Measurements from ENCODE around the gene PI4KB.

Gene PI4KB

DNA sequence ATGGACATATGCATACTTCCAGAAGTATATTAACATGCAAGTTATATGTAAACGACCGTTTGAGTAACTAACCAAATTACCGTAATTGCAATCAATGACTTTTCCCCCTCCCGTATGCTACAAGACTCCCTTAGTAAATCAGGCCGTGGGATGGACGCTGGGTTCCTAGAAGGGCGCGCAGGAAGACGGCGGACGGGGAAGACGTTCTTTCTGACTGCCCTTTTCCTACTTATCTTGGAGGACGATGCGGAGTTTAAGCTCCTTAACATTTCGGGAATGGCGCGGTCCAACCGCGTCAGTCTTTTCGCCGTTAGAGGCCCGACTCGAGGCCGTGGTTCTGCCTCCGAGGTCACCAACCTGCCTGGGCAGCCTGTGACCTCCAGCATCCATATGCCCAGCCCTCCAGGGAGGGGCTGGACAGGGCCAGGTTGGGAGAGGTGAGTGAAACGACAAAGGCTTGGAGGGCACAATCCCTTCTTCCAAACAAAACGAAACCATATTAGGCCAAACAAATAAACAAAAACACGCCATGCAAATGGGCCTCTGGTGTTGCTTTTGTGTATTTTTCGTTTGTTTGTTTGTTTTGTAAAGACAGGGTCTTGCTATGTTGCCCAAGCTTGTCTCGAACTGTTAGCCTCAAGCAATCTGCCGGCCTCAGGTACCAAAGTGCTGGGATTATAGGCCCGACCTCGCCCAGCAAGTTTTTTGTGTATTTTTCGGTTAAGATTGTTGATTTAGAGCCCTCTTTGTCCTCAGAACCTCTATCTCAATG, 873 bp upstream of the PI4KB start:
- no peaks in the 10 kb centered on the region for H3K9me3 Mint-ChIP-seq
- H3K36me3 Mint-ChIP-seq (ENCODE audit: low read depth) = peaks cover 9% of the 10 kb centered on the region
- DNase-seq = peak; percentile 12
- peak overlapping the region; percentile 93 for H3K4me3 Mint-ChIP-seq
- peaks cover 36% of the 10 kb centered on the region for H3K4me1 Mint-ChIP-seq
- ATAC-seq = peak; percentile 13
- H3K27ac Mint-ChIP-seq = peak overlapping the region; percentile 97
- no peaks in the 10 kb centered on the region for H3K27me3 Mint-ChIP-seq

DNA sequence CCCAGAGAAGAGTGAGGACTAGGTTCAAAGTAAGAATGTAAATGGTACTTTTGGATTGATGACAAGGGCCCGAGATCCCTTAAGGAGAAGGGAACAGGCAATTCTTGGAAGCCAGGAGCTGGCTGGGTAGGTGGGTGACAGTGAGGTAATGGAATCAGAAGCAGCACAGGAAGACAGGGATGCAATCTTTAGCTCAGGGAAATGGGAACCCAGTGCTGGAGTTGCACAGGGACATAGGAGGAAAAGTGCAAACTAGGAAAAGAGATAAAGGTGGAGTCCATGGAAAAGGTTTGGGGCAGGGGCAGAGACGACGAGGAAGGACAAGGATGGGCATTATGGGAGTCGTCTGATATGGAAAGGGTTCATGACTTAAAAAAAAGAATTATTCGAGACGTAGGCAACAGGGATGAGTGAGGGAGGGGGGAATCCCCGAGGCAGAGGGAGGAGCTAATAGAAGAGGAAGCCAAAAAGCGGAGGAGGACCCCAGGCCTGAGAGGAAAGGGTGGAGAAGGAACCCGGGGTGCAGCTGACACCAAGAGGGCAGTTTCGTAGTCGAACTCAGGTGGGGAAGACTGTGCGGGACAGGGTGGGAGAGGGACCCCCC, 495 bp downstream of the PI4KB start:
- no peaks in the 10 kb centered on the region for H3K9me3 Mint-ChIP-seq
- H3K36me3 Mint-ChIP-seq (ENCODE audit: low read depth) = peaks cover 15% of the 10 kb centered on the region
- peak overlapping the region; percentile 93 for H3K4me3 Mint-ChIP-seq
- no peaks in the 10 kb centered on the region for H3K27me3 Mint-ChIP-seq
- peak; percentile 63 for DNase-seq
- ATAC-seq = peak; percentile 75
- peak overlapping the region; percentile 97 for H3K27ac Mint-ChIP-seq
- peaks cover 44% of the 10 kb centered on the region for H3K4me1 Mint-ChIP-seq

DNA sequence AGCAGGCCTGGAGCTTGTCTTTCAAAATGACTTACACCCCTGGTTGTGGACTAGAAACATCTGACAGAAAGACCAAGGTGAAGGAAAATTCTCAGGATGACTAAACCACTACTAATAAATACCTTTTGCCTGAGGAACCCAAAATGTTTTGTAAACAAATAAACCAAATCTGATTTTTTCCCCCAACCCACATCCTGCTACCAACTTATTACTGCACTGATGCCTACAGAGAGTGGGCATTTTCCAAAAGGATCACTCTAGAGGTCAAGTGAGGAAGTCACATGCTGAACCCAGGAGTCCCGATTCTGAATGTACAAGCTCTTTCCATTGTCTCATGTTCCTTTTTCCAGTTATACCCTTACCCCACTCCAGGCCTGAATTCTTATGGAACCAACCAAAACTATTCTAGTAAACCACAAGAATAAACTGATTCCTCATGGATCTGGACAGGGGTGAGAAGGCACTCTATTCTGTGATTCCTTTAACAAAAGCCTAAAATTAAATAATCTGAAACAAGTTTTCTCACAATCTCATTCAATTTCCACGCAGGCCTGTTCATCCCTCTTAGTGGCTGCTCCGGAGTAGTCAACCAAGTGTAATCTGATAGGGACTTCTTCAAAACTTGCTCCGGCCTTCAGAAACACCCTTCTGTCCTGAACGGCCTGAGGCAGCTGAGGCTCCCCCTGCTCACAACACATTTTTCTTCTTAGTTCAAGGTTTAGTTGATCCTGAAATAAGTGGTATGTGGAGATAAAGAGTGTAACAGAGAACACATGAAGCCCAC, 1.4 kb downstream of the PI4KB start:
- H3K27ac Mint-ChIP-seq = peak overlapping the region; percentile 97
- H3K4me3 Mint-ChIP-seq = peak overlapping the region; percentile 93
- ATAC-seq (no peak), DNase-seq (no peak)
- peaks cover 47% of the 10 kb centered on the region for H3K4me1 Mint-ChIP-seq
- H3K9me3 Mint-ChIP-seq = no peaks in the 10 kb centered on the region
- no peaks in the 10 kb centered on the region for H3K27me3 Mint-ChIP-seq
- peaks cover 15% of the 10 kb centered on the region for H3K36me3 Mint-ChIP-seq (ENCODE audit: low read depth)

DNA sequence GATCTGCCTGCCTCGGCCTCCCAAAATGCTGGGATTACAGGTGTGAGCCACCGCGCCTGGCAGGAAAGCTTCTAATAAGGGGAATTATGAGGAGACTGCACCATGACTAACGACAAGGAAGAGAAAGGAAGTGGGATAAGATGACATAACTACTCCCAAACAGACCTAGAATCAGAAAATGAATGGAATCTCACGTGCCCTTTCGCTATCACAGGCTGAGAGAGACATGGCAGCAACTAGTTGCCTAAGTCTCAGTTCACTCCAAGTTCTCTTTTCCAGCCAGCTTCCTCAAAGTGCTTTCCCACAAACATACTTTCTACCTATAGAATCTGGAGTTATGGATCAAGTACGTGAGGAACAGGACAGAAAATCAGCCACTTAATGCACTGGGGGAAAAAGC, 2.0 kb downstream of the PI4KB start:
- DNase-seq (no peak), ATAC-seq (no peak)
- Mint-ChIP-seq H3K27me3 (no peaks in the 10 kb centered on the region), H3K4me1 (peaks cover 49% of the 10 kb centered on the region), H3K27ac (peak overlapping the region; percentile 97), H3K36me3 (ENCODE audit: low read depth) (peaks cover 18% of the 10 kb centered on the region), H3K9me3 (no peaks in the 10 kb centered on the region), H3K4me3 (peak overlapping the region; percentile 93)

DNA sequence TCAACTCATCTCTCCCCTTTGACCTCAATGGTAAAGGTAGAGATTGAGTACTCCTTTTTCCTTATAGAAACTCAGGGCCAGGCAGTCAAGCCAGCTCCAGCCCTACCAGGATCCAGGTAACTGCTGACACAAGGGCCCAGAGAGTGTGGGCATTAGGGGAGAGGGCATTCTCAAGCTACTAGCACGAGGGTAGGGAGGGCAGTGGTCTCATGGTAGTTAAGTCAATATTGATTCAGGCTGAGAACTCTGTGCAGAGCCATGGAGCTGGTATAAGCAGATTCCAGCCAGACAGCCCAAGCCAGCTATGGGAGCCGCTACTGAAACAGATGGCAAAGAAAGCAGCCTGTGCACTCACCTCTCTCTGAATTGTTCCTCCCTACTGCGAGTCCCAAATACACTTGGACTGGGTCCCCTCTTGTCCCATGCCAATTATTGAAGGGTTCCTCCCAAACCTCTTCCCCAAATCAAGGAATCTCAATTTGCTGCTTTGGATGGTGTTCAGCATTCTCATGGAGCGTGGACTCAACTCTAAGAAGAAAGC, 2.8 kb downstream of the PI4KB start:
- Mint-ChIP-seq H3K4me1 (peaks cover 49% of the 10 kb centered on the region), H3K36me3 (ENCODE audit: low read depth) (peaks cover 20% of the 10 kb centered on the region), H3K27me3 (no peaks in the 10 kb centered on the region), H3K27ac (no peak overlapping the region), H3K4me3 (no peak overlapping the region), H3K9me3 (no peaks in the 10 kb centered on the region)
- no peak for ATAC-seq
- DNase-seq = no peak

DNA sequence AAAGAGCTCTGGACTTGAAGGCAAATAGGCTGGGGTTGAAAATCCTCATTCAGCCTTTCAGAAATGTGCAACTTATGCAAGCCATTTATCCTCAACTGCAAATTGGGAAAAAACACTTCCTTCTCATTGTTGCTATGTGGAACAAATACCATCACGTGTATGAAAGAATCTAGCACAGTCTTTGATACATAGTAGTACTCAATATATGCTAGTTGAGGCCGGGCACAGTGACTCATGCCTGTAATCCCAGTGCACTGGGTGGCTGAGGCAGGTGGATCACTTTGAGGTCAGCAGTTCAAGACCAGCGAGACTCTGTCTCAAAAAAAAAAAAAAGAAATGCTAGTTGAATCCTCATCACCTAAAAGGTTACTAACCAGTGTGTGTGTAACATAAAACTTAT, 8.2 kb downstream of the PI4KB start:
- DNase-seq = no peak
- Mint-ChIP-seq H3K36me3 (ENCODE audit: low read depth) (peaks cover 40% of the 10 kb centered on the region), H3K4me3 (no peak overlapping the region), H3K27ac (peak overlapping the region; percentile 54), H3K27me3 (no peaks in the 10 kb centered on the region), H3K9me3 (no peaks in the 10 kb centered on the region), H3K4me1 (peaks cover 16% of the 10 kb centered on the region)
- no peak for ATAC-seq

DNA sequence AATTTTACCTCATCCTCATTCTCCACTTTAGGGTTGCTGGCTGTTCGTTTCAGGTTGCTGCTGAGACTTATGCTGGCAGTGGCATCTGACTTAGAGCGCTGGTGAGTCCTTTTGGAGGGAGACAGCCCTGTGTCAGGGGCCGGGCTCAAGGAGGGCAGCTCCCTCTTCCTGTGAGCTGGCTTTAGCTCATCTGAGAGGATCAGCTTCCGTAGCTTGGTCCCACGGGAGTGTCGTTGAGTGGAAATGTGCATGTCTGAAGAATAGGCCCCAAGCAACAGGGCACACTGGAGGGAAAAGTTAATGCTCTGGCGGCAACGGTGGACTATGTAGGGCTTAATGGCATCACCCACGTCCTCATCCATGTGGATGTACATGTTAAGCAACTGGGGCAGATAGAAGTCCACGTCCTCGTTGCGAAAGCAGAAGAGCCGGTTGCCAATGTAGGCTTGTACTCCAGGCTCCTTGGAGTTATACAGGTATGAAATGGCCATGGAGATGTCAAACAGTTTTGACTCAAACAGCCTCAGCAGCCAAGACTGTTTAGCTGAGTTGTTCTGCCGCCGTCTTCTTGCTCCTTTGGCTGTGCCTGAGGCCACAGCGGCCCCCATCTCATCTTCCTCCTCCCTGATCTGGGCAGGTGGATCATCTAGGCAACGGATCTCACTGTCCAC, 11.5 kb downstream of the PI4KB start:
- Mint-ChIP-seq H3K27me3 (no peaks in the 10 kb centered on the region), H3K36me3 (ENCODE audit: low read depth) (peaks cover 38% of the 10 kb centered on the region), H3K4me1 (peaks cover 33% of the 10 kb centered on the region), H3K9me3 (no peaks in the 10 kb centered on the region), H3K27ac (no peak overlapping the region), H3K4me3 (no peak overlapping the region)
- ATAC-seq = no peak
- no peak for DNase-seq

DNA sequence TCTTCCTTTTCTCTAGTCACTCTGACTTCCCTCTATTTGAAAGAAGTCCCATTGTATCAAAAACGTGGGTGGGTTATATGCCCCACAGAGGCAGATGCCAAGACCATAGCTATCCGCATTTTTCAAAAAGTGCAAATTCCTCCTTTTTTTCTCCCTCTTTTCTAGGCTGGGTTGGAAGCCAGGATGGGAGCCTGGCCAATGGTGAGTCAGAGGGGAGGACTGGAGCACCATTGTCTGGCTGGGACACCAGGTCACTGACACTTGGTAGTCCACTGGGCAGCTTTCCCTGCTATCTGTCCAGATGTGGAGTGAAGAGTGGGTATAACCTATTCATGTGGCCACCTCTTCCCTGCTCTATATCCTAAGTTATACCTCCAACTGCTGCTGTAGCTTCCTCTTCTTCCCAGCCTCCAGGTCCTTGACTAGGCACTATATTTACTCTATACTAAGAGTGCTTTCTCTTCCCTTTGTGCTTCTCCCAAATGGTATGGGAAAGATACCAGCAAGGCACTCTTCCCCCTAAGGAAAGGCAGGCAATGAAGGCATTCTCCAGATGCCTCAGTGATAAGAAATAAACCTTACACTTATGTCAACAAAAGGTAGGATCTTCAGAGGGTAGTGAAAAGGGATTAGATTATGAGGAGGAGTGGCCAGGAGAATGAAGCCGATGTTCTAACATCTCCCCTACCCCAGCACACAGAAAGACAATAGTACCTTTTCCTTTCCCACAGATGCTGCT, 12.9 kb downstream of the PI4KB start:
- no peaks in the 10 kb centered on the region for H3K9me3 Mint-ChIP-seq

DNA sequence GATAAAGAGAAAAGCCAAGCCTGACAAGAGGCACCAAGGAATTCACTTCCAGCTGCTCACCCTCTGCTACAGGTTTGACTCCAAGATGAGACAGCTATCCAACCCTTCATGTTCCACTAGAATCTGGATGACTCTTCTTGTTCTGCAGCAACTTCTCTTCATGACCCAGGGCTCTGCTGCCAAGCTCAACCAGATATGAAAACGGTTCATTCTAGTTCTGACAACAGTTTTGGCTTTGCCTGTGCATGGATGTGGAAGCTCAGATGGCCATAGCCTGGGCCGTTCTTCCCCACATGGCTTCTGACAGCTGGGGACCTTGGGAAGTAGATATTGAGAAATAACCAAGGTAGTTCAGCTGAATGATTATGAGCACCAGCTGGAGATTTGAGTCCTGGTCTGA, 13.7 kb downstream of the PI4KB start:
- Mint-ChIP-seq H3K4me3 (no peak overlapping the region), H3K27ac (no peak overlapping the region), H3K36me3 (ENCODE audit: low read depth) (peaks cover 31% of the 10 kb centered on the region), H3K27me3 (no peaks in the 10 kb centered on the region), H3K4me1 (peaks cover 31% of the 10 kb centered on the region), H3K9me3 (no peaks in the 10 kb centered on the region)
- DNase-seq (no peak), ATAC-seq (no peak)

More for the DNA sequence above, 12.9 kb downstream of the PI4KB start:
- Mint-ChIP-seq H3K27me3 (no peaks in the 10 kb centered on the region), H3K4me3 (no peak overlapping the region), H3K36me3 (ENCODE audit: low read depth) (peaks cover 33% of the 10 kb centered on the region), H3K4me1 (peaks cover 32% of the 10 kb centered on the region), H3K27ac (no peak overlapping the region)
- ATAC-seq (no peak), DNase-seq (no peak)

DNA sequence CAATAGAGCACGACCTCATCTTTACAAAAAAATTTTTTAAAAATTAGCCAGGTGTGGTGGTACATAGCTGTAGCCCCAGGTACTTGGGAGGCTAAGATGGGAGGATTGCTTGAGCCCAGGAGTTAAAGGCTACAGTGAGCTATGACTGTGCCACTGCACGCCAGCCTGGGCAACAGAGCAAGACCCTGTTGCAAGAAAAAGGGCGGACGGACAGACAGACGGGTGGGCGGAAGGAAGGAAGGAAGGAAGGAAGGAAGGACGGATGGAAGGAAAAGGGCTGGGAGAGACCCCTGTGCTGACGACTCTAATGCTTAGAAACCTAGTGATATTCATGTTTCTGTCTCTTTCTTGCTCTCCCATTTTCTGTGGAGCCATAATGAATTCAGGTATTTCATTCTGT, 14.4 kb downstream of the PI4KB start:
- Mint-ChIP-seq H3K4me3 (no peak overlapping the region), H3K27me3 (no peaks in the 10 kb centered on the region), H3K27ac (peak overlapping the region; percentile 99), H3K36me3 (ENCODE audit: low read depth) (peaks cover 31% of the 10 kb centered on the region), H3K4me1 (peaks cover 31% of the 10 kb centered on the region), H3K9me3 (no peaks in the 10 kb centered on the region)
- DNase-seq (no peak), ATAC-seq (no peak)

DNA sequence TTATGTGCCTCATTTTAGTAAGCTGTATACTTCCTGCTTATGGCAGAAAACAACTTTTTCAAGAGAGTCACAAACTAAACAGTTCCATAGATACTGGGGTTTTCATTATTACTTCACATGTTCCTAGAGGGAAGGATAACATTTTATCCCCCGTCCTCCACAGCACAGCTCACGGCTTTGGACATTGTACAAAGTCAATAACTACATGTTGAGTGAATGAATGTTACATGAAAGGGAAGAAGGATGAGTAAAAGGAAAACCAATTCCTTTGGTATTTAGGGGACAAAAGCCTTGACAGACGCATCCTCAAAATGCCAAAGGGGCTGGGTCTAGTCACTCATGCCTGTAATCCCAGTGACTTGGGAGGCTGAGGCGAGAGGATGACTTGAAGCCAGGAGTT, 14.8 kb downstream of the PI4KB start:
- peaks cover 31% of the 10 kb centered on the region for H3K4me1 Mint-ChIP-seq
- peak overlapping the region; percentile 58 for H3K4me3 Mint-ChIP-seq

DNA sequence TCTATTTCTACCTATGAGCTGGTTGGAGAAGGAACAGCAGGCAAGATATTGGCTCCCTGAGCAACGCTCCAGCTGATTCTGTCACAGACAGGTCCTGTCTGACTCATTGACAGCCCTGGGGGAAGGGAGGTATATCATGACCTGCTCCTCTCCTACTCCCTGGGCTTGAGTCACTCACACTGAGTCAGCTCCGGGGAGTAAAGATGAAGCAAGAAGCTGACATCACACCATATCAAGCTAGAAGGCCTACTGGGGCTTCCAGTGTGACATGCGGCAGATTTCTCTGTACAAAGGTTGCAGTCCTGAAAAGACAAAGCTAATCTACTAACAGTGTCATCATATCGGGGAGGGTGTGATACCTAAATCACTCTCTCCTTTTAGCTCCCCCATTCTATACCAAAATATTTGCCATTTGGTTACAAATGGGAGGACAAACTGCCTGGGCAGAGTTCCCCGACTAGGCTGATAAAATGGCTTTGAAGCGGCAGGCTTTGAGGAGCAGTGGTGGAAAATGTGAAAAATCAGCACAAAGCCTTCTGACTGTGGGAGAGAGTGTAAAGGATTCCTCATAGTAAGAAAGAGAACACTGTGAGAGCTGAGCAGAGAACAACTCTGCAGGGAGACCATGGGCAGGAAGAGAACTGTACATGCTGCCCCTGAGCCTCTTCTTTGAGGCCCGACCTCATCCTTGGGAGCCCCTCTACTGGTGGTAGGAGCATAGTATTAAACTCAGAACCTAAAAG, 15.5 kb downstream of the PI4KB start:
- Mint-ChIP-seq H3K27ac (peak overlapping the region; percentile 99), H3K36me3 (ENCODE audit: low read depth) (peaks cover 32% of the 10 kb centered on the region), H3K4me3 (peak overlapping the region; percentile 58), H3K27me3 (no peaks in the 10 kb centered on the region), H3K9me3 (no peaks in the 10 kb centered on the region), H3K4me1 (peaks cover 31% of the 10 kb centered on the region)
- DNase-seq (peak; percentile 77), ATAC-seq (peak; percentile 100)

More for the DNA sequence above, 14.8 kb downstream of the PI4KB start:
- DNase-seq = no peak
- Mint-ChIP-seq H3K27me3 (no peaks in the 10 kb centered on the region), H3K9me3 (no peaks in the 10 kb centered on the region), H3K36me3 (ENCODE audit: low read depth) (peaks cover 29% of the 10 kb centered on the region), H3K27ac (peak overlapping the region; percentile 99)
- ATAC-seq = no peak

DNA sequence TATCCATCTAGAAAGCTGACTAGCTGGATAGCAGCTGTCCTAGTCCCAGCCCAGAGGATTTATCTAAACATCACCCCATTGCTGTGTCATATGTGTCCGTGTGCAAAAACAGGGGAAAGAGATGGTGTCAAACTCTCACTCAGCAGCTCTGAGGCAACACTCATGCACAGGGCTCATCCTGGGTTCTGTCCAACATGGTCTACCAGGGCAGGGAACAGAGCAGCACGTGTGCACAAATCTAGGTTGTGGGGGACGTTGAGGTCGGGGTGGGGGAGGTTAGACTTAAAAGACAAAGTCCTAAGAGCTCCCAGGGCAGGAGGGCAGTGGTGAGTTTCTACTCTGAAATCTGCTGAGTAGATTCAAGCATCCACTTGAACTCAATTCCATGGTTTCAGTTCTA, 16.2 kb downstream of the PI4KB start:
- ATAC-seq (no peak), DNase-seq (no peak)
- H3K36me3 Mint-ChIP-seq (ENCODE audit: low read depth) = peaks cover 33% of the 10 kb centered on the region
- no peaks in the 10 kb centered on the region for H3K27me3 Mint-ChIP-seq
- H3K27ac Mint-ChIP-seq = peak overlapping the region; percentile 99
- no peak overlapping the region for H3K4me3 Mint-ChIP-seq
- H3K4me1 Mint-ChIP-seq = peaks cover 31% of the 10 kb centered on the region
- H3K9me3 Mint-ChIP-seq = no peaks in the 10 kb centered on the region

Data from activated naive CD8-positive, alpha-beta T cell treated with anti-CD3 and anti-CD28 coated beads, Interleukin-2, amount 50 U/mL, for 24 hours (primary cell).